ENCODE data around the gene RAF1.

DNA sequence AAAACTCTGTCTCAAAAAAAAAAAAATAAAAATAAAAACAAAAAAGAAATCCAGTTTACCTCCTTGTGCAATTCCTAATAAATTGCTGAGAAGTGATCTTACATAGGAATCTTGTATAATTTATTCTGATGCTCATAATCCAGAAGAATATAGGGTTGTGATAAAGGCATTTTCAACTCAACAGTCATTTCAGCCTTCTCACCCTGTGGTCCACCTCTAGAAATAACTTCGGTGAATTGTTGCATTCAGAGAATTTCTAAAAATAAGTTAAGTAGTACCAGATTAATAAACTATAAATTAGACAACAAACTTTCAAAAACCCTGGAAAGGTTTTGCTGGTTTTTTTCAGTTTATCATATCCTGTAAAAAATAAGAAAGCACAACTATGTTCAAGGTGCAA, 20.2 kb downstream of the RAF1 start:
- TF ChIP-seq, protein P1, sequence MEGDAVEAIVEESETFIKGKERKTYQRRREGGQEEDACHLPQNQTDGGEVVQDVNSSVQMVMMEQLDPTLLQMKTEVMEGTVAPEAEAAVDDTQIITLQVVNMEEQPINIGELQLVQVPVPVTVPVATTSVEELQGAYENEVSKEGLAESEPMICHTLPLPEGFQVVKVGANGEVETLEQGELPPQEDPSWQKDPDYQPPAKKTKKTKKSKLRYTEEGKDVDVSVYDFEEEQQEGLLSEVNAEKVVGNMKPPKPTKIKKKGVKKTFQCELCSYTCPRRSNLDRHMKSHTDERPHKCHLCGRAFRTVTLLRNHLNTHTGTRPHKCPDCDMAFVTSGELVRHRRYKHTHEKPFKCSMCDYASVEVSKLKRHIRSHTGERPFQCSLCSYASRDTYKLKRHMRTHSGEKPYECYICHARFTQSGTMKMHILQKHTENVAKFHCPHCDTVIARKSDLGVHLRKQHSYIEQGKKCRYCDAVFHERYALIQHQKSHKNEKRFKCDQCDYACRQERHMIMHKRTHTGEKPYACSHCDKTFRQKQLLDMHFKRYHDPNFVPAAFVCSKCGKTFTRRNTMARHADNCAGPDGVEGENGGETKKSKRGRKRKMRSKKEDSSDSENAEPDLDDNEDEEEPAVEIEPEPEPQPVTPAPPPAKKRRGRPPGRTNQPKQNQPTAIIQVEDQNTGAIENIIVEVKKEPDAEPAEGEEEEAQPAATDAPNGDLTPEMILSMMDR (IDR thresholded peaks at IDR 0.05; ENCODE audit: low read length): no peak
- TF ChIP-seq EZH2 (optimal IDR thresholded peaks at IDR 0.05; ENCODE audit: low read depth, low read length): no peak

Measured in MM.1S (cell line).